NCI-H510A (cell line): Measurements from ENCODE around the gene PLCB1.
"Not testable (repeated sequence)": the region's sequence is repeated elsewhere in the genome, so short reads cannot be mapped to it uniquely, and the experiment has no call there.

Experiments used
- DNase-seq: peaks from one replicate; lab custom pipeline; 2025; lab: John Stamatoyannopoulos, UW

Gene PLCB1

GRCh38 chr20:8156235-8157079, 24.4 kb downstream of the PLCB1 start:
- peak; percentile 11 for DNase-seq

GRCh38 chr20:8159217-8159616, 27.2 kb downstream of the PLCB1 start:
- DNase-seq: not testable (repeated sequence)

- DNase-seq: no peak
These were observed 29.4 kb downstream of the PLCB1 start for GRCh38 chr20:8161264-8162071.

GRCh38 chr20:8162610-8163009, 30.5 kb downstream of the PLCB1 start:
- no peak for DNase-seq

- DNase-seq: no peak
These were observed 31.5 kb downstream of the PLCB1 start for GRCh38 chr20:8163543-8163942.

- no peak for DNase-seq
These were observed 34.7 kb downstream of the PLCB1 start for GRCh38 chr20:8166730-8167129.

- DNase-seq: no peak
These were observed 36.8 kb downstream of the PLCB1 start for GRCh38 chr20:8168785-8169288.

GRCh38 chr20:8170921-8171320, 38.9 kb downstream of the PLCB1 start:
- no peak for DNase-seq

GRCh38 chr20:8172191-8172590, 40.1 kb downstream of the PLCB1 start:
- DNase-seq: no peak

- DNase-seq: no peak
These were observed 43.9 kb downstream of the PLCB1 start for GRCh38 chr20:8175741-8176675.

- no peak for DNase-seq
These were observed 51.5 kb downstream of the PLCB1 start for GRCh38 chr20:8183526-8183925.

- no peak for DNase-seq
These were observed 55.7 kb downstream of the PLCB1 start for GRCh38 chr20:8187740-8188139.

- DNase-seq: no peak
These were observed 58.2 kb downstream of the PLCB1 start for GRCh38 chr20:8190043-8190880.

- no peak for DNase-seq
These were observed 62.7 kb downstream of the PLCB1 start for GRCh38 chr20:8194721-8195120.

- no peak for DNase-seq
These were observed 64.0 kb downstream of the PLCB1 start for GRCh38 chr20:8196096-8196495.

GRCh38 chr20:8200220-8200619, 68.2 kb downstream of the PLCB1 start:
- DNase-seq: no peak

GRCh38 chr20:8203366-8203765, 71.3 kb downstream of the PLCB1 start:
- no peak for DNase-seq

GRCh38 chr20:8205996-8206395, 73.9 kb downstream of the PLCB1 start:
- DNase-seq: no peak

- no peak for DNase-seq
These were observed 76.2 kb downstream of the PLCB1 start for GRCh38 chr20:8208226-8208625.

GRCh38 chr20:8209061-8209460, 77.0 kb downstream of the PLCB1 start:
- no peak for DNase-seq

- DNase-seq: no peak
These were observed 78.7 kb downstream of the PLCB1 start for GRCh38 chr20:8210749-8211148.
